ENCODE results near the gene CFTR.
"Not testable (repeated sequence)": the region's sequence is repeated elsewhere in the genome, so short reads cannot be mapped to it uniquely, and the experiment has no call there.

The CFTR gene

DNA sequence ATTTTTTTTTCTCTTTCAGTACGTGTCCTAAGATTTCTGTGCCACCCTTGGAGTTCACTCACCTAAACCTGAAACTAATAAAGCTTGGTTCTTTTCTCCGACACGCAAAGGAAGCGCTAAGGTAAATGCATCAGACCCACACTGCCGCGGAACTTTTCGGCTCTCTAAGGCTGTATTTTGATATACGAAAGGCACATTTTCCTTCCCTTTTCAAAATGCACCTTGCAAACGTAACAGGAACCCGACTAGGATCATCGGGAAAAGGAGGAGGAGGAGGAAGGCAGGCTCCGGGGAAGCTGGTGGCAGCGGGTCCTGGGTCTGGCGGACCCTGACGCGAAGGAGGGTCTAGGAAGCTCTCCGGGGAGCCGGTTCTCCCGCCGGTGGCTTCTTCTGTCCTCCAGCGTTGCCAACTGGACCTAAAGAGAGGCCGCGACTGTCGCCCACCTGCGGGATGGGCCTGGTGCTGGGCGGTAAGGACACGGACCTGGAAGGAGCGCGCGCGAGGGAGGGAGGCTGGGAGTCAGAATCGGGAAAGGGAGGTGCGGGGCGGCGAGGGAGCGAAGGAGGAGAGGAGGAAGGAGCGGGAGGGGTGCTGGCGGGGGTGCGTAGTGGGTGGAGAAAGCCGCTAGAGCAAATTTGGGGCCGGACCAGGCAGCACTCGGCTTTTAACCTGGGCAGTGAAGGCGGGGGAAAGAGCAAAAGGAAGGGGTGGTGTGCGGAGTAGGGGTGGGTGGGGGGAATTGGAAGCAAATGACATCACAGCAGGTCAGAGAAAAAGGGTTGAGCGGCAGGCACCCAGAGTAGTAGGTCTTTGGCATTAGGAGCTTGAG is at the start of gene CFTR:
CFTR (plus strand) TSS at position 801 of the 830 bp plus-strand sequence. CDS start 70 bp downstream, outside the sequence.
- H3K36me3 Mint-ChIP-seq (ENCODE audit: low read depth): no peaks in the 10 kb centered on the region
- no peaks in the 10 kb centered on the region for H3K4me1 Mint-ChIP-seq (ENCODE audit: low read depth)
- no peak within 1 kb of the TSS for H3K27ac Mint-ChIP-seq
- no peaks in the 10 kb centered on the region for H3K9me3 Mint-ChIP-seq
- no peak within 1 kb of the TSS for H3K4me3 Mint-ChIP-seq
- H3K27me3 Mint-ChIP-seq: peaks cover 22% of the 10 kb centered on the region
- intact Hi-C loops (cut with micrococcal nuclease): no loop called here

DNA sequence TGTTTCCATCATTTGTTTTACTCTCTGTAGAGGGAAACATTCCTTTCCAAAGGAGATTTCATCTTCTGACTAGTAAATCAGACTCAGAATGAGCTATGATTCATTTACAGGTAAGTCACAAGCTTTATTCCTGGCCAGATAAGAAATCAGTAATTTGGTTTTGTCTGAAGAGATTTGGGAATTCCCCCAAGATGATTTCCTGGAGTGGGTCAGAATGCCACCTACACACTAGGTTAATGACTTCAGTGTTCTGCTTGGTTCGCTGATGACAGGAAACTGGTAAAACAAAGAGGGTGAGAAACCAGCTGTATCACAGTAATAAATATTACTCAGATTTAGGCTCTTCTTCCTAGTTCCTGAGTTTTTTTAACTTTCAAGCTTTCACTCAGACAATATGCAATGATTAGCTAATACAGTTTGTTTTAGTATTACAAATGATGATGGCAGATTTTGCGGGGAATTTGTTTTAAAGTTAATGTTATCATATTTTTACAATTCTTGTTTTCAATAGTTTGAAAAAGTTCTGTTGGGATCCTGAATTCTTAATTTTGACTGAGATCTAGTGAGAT is 44.3 kb upstream of the CFTR start:
- Mint-ChIP-seq H3K9me3 (no peaks in the 10 kb centered on the region), H3K36me3 (ENCODE audit: low read depth) (no peaks in the 10 kb centered on the region), H3K4me3 (no peak overlapping the region), H3K27ac (no peak overlapping the region), H3K4me1 (ENCODE audit: low read depth) (no peaks in the 10 kb centered on the region), H3K27me3 (no peaks in the 10 kb centered on the region)
- intact Hi-C loops (cut with micrococcal nuclease): no loop called here

DNA sequence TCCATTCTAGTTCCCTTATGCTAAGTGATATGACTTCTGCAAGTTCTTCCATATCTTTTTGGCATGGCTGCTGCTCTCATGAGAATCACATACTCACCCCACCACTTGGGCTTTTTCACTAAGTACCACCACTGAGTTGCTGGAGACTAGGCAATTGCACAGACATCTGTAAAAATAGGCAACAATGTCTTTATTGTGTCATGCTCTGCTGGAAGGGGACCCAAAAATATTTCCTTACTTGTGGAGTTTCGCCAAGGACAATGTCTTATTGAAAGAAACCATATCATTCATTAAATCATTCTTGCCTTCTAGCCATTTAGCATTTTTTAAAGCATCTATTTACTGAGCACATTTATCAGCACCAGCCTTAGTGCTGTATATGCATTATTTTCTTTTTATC is 35.2 kb upstream of the CFTR start:
- Mint-ChIP-seq H3K9me3 (no peaks in the 10 kb centered on the region), H3K36me3 (ENCODE audit: low read depth) (no peaks in the 10 kb centered on the region), H3K4me3 (no peak overlapping the region), H3K4me1 (ENCODE audit: low read depth) (no peaks in the 10 kb centered on the region), H3K27ac (no peak overlapping the region), H3K27me3 (no peaks in the 10 kb centered on the region)
- intact Hi-C loops (cut with micrococcal nuclease): no loop called here

DNA sequence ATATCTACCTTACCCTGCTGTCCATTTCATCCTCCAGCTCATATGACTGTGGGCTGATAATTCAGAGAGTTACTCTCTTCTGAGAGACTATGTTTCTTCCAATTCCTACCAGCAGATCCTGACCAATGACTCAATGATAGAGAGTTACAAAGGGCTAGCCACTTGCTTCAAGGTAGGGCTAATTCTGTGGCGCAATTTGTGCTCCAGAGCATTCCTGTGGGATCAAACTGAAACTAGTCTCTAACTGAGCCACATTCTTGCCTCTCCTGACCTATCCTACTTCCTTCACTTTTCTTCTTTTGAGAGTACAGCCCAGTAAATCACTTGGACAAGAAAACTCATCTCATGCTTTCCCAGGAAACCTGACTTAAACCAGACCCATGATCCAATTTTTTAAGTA is 34.6 kb upstream of the CFTR start:
- intact Hi-C loops (cut with micrococcal nuclease): no loop called here
- Mint-ChIP-seq H3K4me3 (no peak overlapping the region), H3K27ac (no peak overlapping the region), H3K9me3 (no peaks in the 10 kb centered on the region), H3K36me3 (ENCODE audit: low read depth) (no peaks in the 10 kb centered on the region), H3K4me1 (ENCODE audit: low read depth) (no peaks in the 10 kb centered on the region), H3K27me3 (no peaks in the 10 kb centered on the region)

DNA sequence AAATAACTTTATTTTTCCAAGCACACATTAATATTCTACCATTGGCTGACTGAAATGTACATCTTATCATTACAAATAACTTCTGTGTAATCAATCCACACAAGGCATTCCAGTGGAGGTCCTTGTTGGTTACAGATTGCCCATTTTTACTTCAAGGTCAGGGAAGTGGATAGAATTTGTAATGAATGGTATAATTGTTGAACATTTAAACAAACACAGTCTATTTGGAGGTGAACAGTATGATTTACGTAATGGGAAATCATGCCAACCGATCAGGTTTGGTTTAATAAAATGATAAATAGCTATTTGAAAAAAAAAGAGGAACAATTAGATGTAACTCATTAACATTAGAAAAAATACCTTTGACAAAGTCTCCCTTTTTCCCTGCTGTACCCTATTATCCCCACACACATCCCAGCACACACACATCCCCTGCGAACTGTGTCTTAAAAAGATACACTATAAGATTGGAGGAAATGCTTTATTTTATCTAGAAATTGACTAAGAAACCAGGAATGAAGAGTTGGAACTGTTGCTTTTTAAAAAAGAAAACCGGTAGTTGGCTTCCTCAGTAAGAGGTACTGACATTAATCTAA is 33.5 kb upstream of the CFTR start:
- H3K4me1 Mint-ChIP-seq (ENCODE audit: low read depth): no peaks in the 10 kb centered on the region
- no peak overlapping the region for H3K27ac Mint-ChIP-seq
- no peaks in the 10 kb centered on the region for H3K27me3 Mint-ChIP-seq
- H3K4me3 Mint-ChIP-seq: no peak overlapping the region
- intact Hi-C loops (cut with micrococcal nuclease): no loop called here
- no peaks in the 10 kb centered on the region for H3K36me3 Mint-ChIP-seq (ENCODE audit: low read depth)
- H3K9me3 Mint-ChIP-seq: no peaks in the 10 kb centered on the region

DNA sequence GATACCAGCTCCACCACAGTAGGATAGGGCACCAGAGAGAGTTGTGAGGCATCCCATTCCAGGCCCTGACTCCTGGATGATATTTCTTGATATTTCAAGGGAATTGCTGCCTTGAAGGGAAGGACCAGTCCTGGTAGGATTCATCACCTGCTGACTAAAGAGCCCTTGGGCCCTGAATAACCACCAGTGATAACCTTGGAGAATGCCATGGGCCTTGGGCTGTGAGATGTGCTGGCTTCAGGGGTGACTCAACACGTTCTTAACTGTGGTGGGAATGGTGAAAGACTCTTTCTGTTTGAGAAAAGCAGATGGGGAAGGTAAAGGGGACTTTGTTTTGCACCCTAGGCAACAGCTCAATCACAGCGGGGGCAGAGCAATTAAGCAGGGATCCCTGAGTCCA is 31.2 kb upstream of the CFTR start:
- Mint-ChIP-seq H3K9me3 (no peaks in the 10 kb centered on the region), H3K4me1 (ENCODE audit: low read depth) (no peaks in the 10 kb centered on the region)
- intact Hi-C loops (cut with micrococcal nuclease): no loop called here

DNA sequence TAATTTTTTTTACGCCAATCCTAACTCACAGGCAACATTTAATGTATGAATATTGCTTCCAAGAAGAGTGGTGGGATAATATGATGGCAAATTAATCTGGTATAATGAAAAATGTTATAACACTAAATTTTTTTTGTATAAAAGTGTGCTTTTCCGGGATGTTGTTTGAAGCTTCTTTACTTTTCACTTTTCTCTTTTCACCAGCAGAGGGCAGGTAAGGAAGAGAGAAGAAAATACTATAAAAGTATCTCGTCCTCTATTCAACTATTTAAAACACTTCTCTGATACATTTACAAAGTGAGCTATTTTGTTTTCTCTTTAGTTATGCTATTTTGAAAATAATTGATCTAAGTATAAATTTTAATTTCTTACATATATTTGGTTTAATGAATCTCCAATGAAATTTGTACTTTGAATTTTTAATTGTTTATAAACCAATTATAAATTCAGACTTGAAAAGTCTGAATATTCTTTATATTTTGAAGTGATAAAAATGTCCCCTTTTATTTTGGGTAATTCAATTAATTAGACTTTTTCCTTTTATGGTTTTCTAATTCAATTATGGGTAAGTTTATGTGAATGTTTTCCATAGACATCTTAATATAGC is 20.7 kb upstream of the CFTR start:
- Mint-ChIP-seq H3K36me3 (ENCODE audit: low read depth) (no peaks in the 10 kb centered on the region), H3K9me3 (no peaks in the 10 kb centered on the region), H3K27ac (no peak overlapping the region), H3K27me3 (no peaks in the 10 kb centered on the region), H3K4me3 (no peak overlapping the region), H3K4me1 (ENCODE audit: low read depth) (no peaks in the 10 kb centered on the region)
- intact Hi-C loops (cut with micrococcal nuclease): loop anchor here (1.0 to 2.0 kb wide), 2 partner anchors 646 to 694 kb away; no protein-coding TSS in a partner anchor

More for the DNA sequence above, 31.2 kb upstream of the CFTR start:
- Mint-ChIP-seq H3K27me3 (no peaks in the 10 kb centered on the region), H3K27ac (no peak overlapping the region), H3K36me3 (ENCODE audit: low read depth) (no peaks in the 10 kb centered on the region), H3K4me3 (no peak overlapping the region)

DNA sequence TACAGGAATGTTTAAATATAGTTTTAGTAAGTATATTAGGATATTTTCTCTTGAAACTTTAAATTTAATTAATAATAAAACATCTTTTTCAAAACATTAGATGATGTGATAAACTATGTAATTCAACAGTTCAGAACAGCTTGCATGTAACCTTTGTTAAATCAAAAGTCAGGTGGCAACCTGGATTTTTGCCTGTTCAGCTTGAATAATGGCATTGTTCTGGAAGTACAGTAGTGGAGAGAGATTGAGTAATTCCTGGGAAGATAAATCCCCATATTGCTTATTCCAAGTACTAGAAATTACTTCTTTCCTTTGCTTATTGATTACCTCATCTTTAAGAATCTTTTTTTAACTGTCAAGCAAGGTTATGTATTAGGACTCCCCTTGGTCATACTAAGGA is 20.1 kb upstream of the CFTR start:
- no peaks in the 10 kb centered on the region for H3K27me3 Mint-ChIP-seq
- intact Hi-C loops (cut with micrococcal nuclease): loop anchor here (1.0 to 2.0 kb wide), 2 partner anchors 645 to 694 kb away; no protein-coding TSS in a partner anchor

DNA sequence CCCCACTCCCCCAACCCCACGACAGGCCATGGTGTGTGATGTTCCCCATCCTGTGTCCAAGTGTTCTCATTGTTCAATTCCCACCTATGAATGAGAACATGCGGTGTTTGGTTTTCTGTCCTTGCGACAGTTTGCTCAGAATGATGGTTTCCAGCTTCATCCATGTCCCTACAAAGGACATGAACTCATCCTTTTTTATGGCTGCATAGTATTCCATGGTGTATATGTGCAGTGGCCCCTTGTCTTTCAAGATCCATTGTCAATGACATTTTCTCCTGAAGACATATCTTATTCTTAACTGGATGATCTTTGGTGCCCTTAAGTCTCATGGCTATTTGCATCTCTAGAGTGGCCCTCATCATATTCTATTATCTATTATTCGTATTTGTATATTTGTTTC is 19.0 kb upstream of the CFTR start:
- H3K9me3 Mint-ChIP-seq; H3K27me3 Mint-ChIP-seq; H3K4me1 Mint-ChIP-seq (ENCODE audit: low read depth); H3K4me3 Mint-ChIP-seq; H3K36me3 Mint-ChIP-seq (ENCODE audit: low read depth); intact Hi-C loops (cut with micrococcal nuclease); H3K27ac Mint-ChIP-seq: not testable (repeated sequence)

More for the DNA sequence above, 20.1 kb upstream of the CFTR start:
- H3K9me3 Mint-ChIP-seq: no peaks in the 10 kb centered on the region
- H3K4me3 Mint-ChIP-seq: no peak overlapping the region
- no peaks in the 10 kb centered on the region for H3K36me3 Mint-ChIP-seq (ENCODE audit: low read depth)
- no peak overlapping the region for H3K27ac Mint-ChIP-seq
- H3K4me1 Mint-ChIP-seq (ENCODE audit: low read depth): no peaks in the 10 kb centered on the region

DNA sequence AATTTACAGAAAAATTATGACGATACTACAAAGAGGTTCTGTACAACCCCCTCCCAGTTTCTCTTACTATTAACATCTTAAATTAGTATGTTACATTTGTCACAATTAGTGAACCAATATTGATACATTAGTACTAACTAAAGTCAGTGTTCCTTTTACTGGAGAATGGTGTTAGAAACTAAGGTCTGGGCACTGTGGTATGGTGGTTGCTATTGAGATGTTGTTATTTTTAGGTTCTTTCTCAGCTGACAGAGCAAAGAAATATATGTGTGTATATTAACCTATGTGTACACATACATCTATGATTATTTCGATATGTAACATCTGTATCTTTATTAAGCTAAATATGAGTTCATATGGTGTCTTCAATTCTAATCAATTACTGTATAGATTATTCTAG is 11.7 kb upstream of the CFTR start:
- Mint-ChIP-seq H3K9me3 (no peaks in the 10 kb centered on the region), H3K27me3 (no peaks in the 10 kb centered on the region), H3K27ac (no peak overlapping the region), H3K4me3 (no peak overlapping the region), H3K4me1 (ENCODE audit: low read depth) (no peaks in the 10 kb centered on the region), H3K36me3 (ENCODE audit: low read depth) (no peaks in the 10 kb centered on the region)
- intact Hi-C loops (cut with micrococcal nuclease): no loop called here

DNA sequence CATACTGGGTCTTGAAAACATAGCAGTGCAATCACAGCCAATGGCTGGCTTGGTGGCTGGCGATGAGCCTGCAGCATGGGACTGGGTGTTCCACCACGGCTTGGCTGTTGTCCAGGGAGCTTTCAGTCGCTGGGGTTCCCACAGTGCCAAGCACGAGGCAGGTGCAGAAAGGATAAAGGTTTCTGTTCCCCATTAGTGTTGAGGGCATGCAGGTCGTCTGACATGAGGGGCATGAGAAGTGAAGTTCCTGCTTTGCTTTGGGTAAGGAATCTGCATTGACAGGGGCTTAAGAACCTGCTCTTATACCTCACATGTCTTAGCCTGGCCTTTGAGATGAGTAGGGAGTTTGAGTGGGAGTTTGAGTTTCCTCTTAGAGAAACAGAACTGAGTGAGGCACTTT is 9.0 kb upstream of the CFTR start:
- Mint-ChIP-seq H3K9me3 (no peaks in the 10 kb centered on the region), H3K27me3 (no peaks in the 10 kb centered on the region), H3K4me3 (no peak overlapping the region), H3K36me3 (ENCODE audit: low read depth) (no peaks in the 10 kb centered on the region), H3K27ac (no peak overlapping the region), H3K4me1 (ENCODE audit: low read depth) (no peaks in the 10 kb centered on the region)
- intact Hi-C loops (cut with micrococcal nuclease): no loop called here

DNA sequence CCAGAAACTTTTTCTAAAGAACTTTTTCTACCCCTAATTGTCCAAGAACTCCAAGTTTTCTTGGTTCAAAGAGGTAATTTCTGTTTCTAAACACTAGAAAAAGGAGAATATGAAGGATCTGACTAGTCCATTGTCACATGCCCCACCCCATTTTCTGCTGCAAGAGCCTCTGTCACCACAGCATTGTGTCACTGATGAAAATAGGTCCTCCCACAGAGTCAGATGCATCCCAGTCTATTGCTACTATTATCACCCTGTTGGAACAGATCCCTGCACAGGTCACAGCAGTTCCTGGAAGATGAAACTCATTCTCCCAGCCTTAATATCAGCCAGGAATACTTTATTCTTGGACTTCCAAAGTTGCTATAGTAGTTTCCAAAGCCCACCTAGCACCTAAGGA is 7.5 kb upstream of the CFTR start:
- Mint-ChIP-seq H3K4me1 (ENCODE audit: low read depth) (no peaks in the 10 kb centered on the region), H3K27ac (no peak overlapping the region), H3K9me3 (no peaks in the 10 kb centered on the region), H3K27me3 (no peaks in the 10 kb centered on the region), H3K36me3 (ENCODE audit: low read depth) (no peaks in the 10 kb centered on the region), H3K4me3 (no peak overlapping the region)
- intact Hi-C loops (cut with micrococcal nuclease): no loop called here

DNA sequence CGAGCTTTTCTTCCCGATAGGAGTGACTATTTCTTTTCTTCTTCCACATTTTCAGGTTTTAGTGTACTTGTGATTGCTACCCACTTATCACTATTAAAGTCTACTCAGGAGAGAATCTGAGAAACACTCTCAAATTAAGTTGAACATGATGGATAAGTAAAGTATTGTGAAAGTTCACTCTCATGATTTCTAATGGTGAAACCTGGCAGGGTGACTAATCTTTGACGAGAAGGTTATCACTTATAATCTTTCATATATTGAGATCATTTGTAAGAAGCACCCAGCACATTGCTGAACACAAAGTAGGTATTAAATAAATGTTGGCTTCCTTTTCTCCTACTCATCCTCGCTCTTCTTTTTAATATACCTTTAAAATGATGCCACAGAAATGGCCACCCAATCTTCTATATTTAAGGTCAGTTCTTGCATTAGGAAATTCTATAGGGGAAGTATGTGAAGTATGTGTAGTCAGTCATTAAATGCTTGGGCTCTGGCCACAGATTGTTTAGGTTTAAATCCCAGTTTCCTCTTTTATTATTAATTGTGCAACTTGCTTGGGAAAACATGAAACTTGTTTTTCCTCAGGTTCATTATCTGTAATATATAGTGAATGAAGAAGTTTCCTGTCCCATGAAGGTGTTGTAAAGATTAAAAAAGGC is 3.1 kb upstream of the CFTR start:
- H3K36me3 Mint-ChIP-seq (ENCODE audit: low read depth): no peaks in the 10 kb centered on the region
- no peak overlapping the region for H3K27ac Mint-ChIP-seq
- H3K4me3 Mint-ChIP-seq: no peak overlapping the region
- intact Hi-C loops (cut with micrococcal nuclease): no loop called here
- no peaks in the 10 kb centered on the region for H3K9me3 Mint-ChIP-seq
- H3K27me3 Mint-ChIP-seq: peaks cover 22% of the 10 kb centered on the region
- no peaks in the 10 kb centered on the region for H3K4me1 Mint-ChIP-seq (ENCODE audit: low read depth)

DNA sequence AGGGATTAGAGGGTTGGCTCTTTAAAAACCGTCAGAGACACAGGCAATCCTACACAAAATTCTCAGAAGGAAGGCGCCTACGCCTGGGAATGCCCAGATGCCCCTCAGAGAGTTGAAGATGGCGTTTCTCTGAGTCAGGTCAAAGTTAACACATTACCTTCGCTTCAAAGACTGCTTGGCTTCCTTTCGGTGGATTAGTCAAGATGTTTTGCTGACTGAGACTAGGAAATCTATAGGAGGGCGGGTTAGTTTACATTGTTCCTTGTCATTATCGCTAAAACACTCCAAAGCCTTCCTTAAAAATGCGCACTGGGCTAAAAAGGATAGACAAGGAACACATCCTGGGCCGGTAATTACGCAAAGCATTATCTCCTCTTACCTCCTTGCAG is 995 bp upstream of the CFTR start:
- H3K9me3 Mint-ChIP-seq: no peaks in the 10 kb centered on the region
- no peaks in the 10 kb centered on the region for H3K36me3 Mint-ChIP-seq (ENCODE audit: low read depth)
- intact Hi-C loops (cut with micrococcal nuclease): no loop called here
- no peak overlapping the region for H3K4me3 Mint-ChIP-seq
- no peak overlapping the region for H3K27ac Mint-ChIP-seq
- no peaks in the 10 kb centered on the region for H3K4me1 Mint-ChIP-seq (ENCODE audit: low read depth)
- H3K27me3 Mint-ChIP-seq: peaks cover 22% of the 10 kb centered on the region
